HepG2 (cell line): ENCODE data around the gene SOX14. TPM values are rescaled to one million over a fixed set of nuclear protein-coding genes. Genes with fewer than 3 reads are reported as not detected.

Experiments
- ATAC-seq: fragments of 200-7000 bp; cut with Tn5 transposase; 3 replicates; pipeline ENCODE4 v1.9.1; 2020; ENCODE audit warnings: mild to moderate bottlenecking, moderate library complexity
- BruUV-seq: library from RNA; stranded (reverse); fragments of 400-500 nt; replicated peaks from 2 replicates; lab custom pipeline; 2021; lab: Mats Ljungman, UMichigan
- CTCF ChIA-PET: fragments of 300-600 bp; formaldehyde crosslinking; extraction: SDS; loops from one replicate; lab custom pipeline; 2021; ENCODE audit warnings: low total read pairs, inconsistent platforms, low intra/inter-chr PET ratio; lab: Yijun Ruan, JAX
- POLR2A ChIA-PET: fragments of 350-600 bp; sonication (Branson Sonifier 250); formaldehyde crosslinking; loops from one replicate; lab custom pipeline; 2020; ENCODE audit warnings: antibody characterized with exemption, inconsistent platforms; lab: Yijun Ruan, JAX
- DNase-seq: peaks from one replicate; pipeline ENCODE4 v3.0.0-alpha.2; 2015; ENCODE audit warnings: low spot score
- FAIRE-seq: peaks from 3 replicates; lab custom pipeline; 2011; peaks lifted over from hg19 to GRCh38; lab: Jason Lieb, UNC
- H2AFZ ChIP-seq: one replicate; pipeline ENCODE4 v1.6.1; 2011; ENCODE audit warnings: low read length, inconsistent platforms
- H3K27ac ChIP-seq: fragments of 300-600 bp; 3 replicates; pipeline ENCODE4 v1.8.0; 2011; ENCODE audit warnings: mixed run types, mild to moderate bottlenecking, mixed read lengths, low read length, inconsistent platforms; ENCODE audit not compliant: insufficient read depth; ENCODE audit errors: extremely low read length
- H3K27me3 ChIP-seq, 2 experiments: fragments of 200-600 bp in 1 of 2; 2 replicates in 1 of 2; 3 replicates in 1 of 2; pipeline versions ENCODE4 v1.6.0 to v1.8.0; 2011; ENCODE audit warnings: low read length in 2 of 2, mild to moderate bottlenecking in 2 of 2, moderate library complexity in 2 of 2, inconsistent platforms in 1 of 2; ENCODE audit not compliant: insufficient read depth in 2 of 2, control insufficient read depth in 1 of 2
- H3K36me3 ChIP-seq, 2 experiments: fragments of 200-600 bp in 1 of 2; replicated peaks in 1 of 2; 2 replicates in 1 of 2; 3 replicates in 1 of 2; pipeline versions ENCODE4 v1.5.1 to v1.8.0; 2011; ENCODE audit warnings: low read length in 2 of 2, inconsistent platforms in 1 of 2; ENCODE audit not compliant: insufficient read depth in 2 of 2, control insufficient read depth in 1 of 2
- H3K4me1 ChIP-seq: 2 replicates; pipeline ENCODE4 v1.5.1; 2012; ENCODE audit warnings: low read length, inconsistent platforms; ENCODE audit not compliant: insufficient read depth
- H3K4me2 ChIP-seq: 2 replicates; pipeline ENCODE4 v1.6.0; 2011; ENCODE audit warnings: low read depth, low read length, inconsistent platforms
- H3K4me3 ChIP-seq, 3 experiments: fragments of 200-600 bp in 1 of 3; sonication (generic), shearing (Covaris generic) in 1 of 3; replicated peaks in 1 of 3; 2 replicates each; pipeline ENCODE4 v1.5.1; 2011 to 2016; ENCODE audit warnings: low read length in 3 of 3, inconsistent platforms in 2 of 3, low read depth in 2 of 3, mild to moderate bottlenecking in 2 of 3, control low read depth in 1 of 3, mixed read lengths in 1 of 3; ENCODE audit not compliant: insufficient read depth in 1 of 3
- H3K79me2 ChIP-seq: one replicate; pipeline ENCODE4 v1.6.1; 2011; ENCODE audit warnings: low read length, inconsistent platforms; ENCODE audit not compliant: insufficient read depth
- H3K9ac ChIP-seq: 2 replicates; pipeline ENCODE4 v1.6.0; 2011; ENCODE audit warnings: mild to moderate bottlenecking, low read depth, low read length, inconsistent platforms; ENCODE audit not compliant: insufficient read depth
- H3K9me3 ChIP-seq: 2 replicates; pipeline ENCODE4 v1.5.1; 2012; ENCODE audit warnings: mild to moderate bottlenecking, low read length
- H4K20me1 ChIP-seq: 2 replicates; pipeline ENCODE4 v1.6.0; 2011; ENCODE audit warnings: inconsistent platforms, mild to moderate bottlenecking, low read length, moderate library complexity; ENCODE audit not compliant: insufficient read depth
- CREB1 ChIP-seq, 2 experiments: fragments of 450-650 bp in 1 of 2; IDR thresholded peaks; 2 replicates each; pipeline ENCODE4 v1.6.1; 2016 to 2017; ENCODE audit warnings: control low read depth in 1 of 2, mild to moderate bottlenecking in 1 of 2, missing compliant biosample characterization in 1 of 2, missing genetic modification characterization in 1 of 2
- HBP1 ChIP-seq: IDR thresholded peaks from 2 replicates; pipeline ENCODE4 v1.6.1; 2016; ENCODE audit warnings: low read depth, control low read depth
- KDM6A ChIP-seq: IDR thresholded peaks from 2 replicates; pipeline ENCODE4 v1.6.1; 2016; ENCODE audit warnings: low read depth
- MTA3 ChIP-seq: sonication (generic); formaldehyde crosslinking; IDR thresholded peaks from 2 replicates; pipeline ENCODE4 v1.4.0; 2020; ENCODE audit warnings: missing genetic modification reagents
- REL ChIP-seq: sonication (generic); formaldehyde crosslinking; conservative IDR thresholded peaks from 2 replicates; pipeline ENCODE4 v1.8.0; 2022; ENCODE audit warnings: mild to moderate bottlenecking, missing genetic modification reagents, moderate library complexity
- SMAD3 ChIP-seq: sonication (generic); formaldehyde crosslinking; IDR thresholded peaks from 2 replicates; pipeline ENCODE4 v1.4.0; 2020; ENCODE audit warnings: missing genetic modification reagents
- ZBTB1 ChIP-seq: sonication (generic); formaldehyde crosslinking; IDR thresholded peaks from 2 replicates; pipeline ENCODE4 v1.4.0; 2020; ENCODE audit warnings: missing genetic modification reagents, borderline replicate concordance
- ZFP1 ChIP-seq: IDR thresholded peaks from 2 replicates; pipeline ENCODE4 v1.6.1; 2016
- ZNF432 ChIP-seq: sonication (generic); formaldehyde crosslinking; IDR thresholded peaks from 2 replicates; pipeline ENCODE4 v1.5.0; 2020; ENCODE audit warnings: missing genetic modification reagents, mild to moderate bottlenecking, borderline replicate concordance
- WGBS: methylation state at CpG from one replicate; pipeline ENCODE4 v1.1.6; 2017; ENCODE audit warnings: low lambda C conversion rate; 5-methylcytosine and 5-hydroxymethylcytosine counted together
- in situ Hi-C: cut with HindIII; loops from 2 replicates; pipeline ENCODE4 v1.10.0; 2017; ENCODE audit warnings: low pct_unique_long_range_greater_than_20kb; ENCODE audit not compliant: extremely low pct_ligation_motif_present
- intact Hi-C: fragments of 100-400 bp; cut with micrococcal nuclease; formaldehyde crosslinking; loops from one replicate; pipeline ENCODE4 v1.10.0; 2022; ENCODE audit not compliant: unreplicated experiment
- polyA plus RNA-seq, 8 experiments: library from polyadenylated mRNA; depleted of rRNA in 3 of 8; stranded (reverse) in 7 of 8; unstranded in 1 of 8; fragments of >200 nt; fragmentation: Illumina TruSeq in 4 of 8; extraction: Trizol in 4 of 8; gene quantifications; 2 replicates each; pipeline versions ENCODE4 v1.2.1 to v1.2.3, GENCODE V29; 2011 to 2016; ENCODE audit warnings: low read depth in 4 of 8, missing spikeins in 1 of 8, mixed read lengths in 1 of 8; ENCODE audit not compliant: insufficient read depth in 1 of 8
- total RNA-seq, 5 experiments: library from RNA; depleted of rRNA; stranded (reverse); fragments of >200 nt; fragmentation: Illumina TruSeq; extraction: Trizol; gene quantifications; 2 replicates each; pipeline ENCODE4 v1.2.3, GENCODE V29; 2016; ENCODE audit warnings: low read depth in 1 of 5

The SOX14 gene
- total and polyA plus RNA-seq, 2 of the 13 experiments (the other 11 are each of a cell fraction or from before 2014, with no cell fraction given): not detected

GRCh38 chr3:137724240-137724639, 39.9 kb upstream of the SOX14 start:
- Histone ChIP-seq H3K4me2 (no peak overlapping the region), H3K4me3 (no peak overlapping the region), H3K36me3 (no peaks in the 10 kb centered on the region), H3K4me1 (no peaks in the 10 kb centered on the region), H3K79me2 (no peaks in the 10 kb centered on the region), H3K9me3 (no peaks in the 10 kb centered on the region), H3K9ac (no peak overlapping the region)
- POLR2A ChIA-PET: no interaction called here
- CTCF ChIA-PET: no interaction called here
- no TSS peak for BruUV-seq
- DNase-seq (no peak), FAIRE-seq (no peak)
- in situ Hi-C loops: no loop called here
- intact Hi-C loops: no loop called here
- TF ChIP-seq MTA3 (CRISPR knock-in tag): no peak
- TF ChIP-seq CREB1 (IDR thresholded peaks at IDR 0.05): peak; percentile 78
- no peak for TF ChIP-seq CREB1 (CRISPR knock-in tag; IDR thresholded peaks at IDR 0.05)
- TF ChIP-seq, all 625 proteins: peak for 1
- H3K27me3 ChIP-seq: no peaks in the 10 kb centered on the region
- no peak for ATAC-seq
- no peak overlapping the region for H2AFZ ChIP-seq
- no peak overlapping the region for H3K27ac ChIP-seq
- no peaks in the 10 kb centered on the region for H4K20me1 ChIP-seq

GRCh38 chr3:137737208-137737607, 26.9 kb upstream of the SOX14 start:
- Histone ChIP-seq H3K79me2 (no peaks in the 10 kb centered on the region), H3K9me3 (peaks cover 43% of the 10 kb centered on the region), H3K4me2 (no peak overlapping the region), H3K9ac (no peak overlapping the region), H3K4me1 (no peaks in the 10 kb centered on the region), H2AFZ (no peak overlapping the region), H3K4me3 (no peak overlapping the region), H3K27me3 (no peaks in the 10 kb centered on the region), H3K27ac (no peak overlapping the region), H4K20me1 (no peaks in the 10 kb centered on the region), H3K36me3 (no peaks in the 10 kb centered on the region)
- FAIRE-seq (no peak), ATAC-seq (no peak), DNase-seq (no peak)
- intact Hi-C loops (no loop called here), in situ Hi-C loops (no loop called here)
- BruUV-seq: no TSS peak
- ChIA-PET CTCF (no interaction called here), POLR2A (no interaction called here)
- no peak for TF ChIP-seq ZNF432 (CRISPR knock-in tag)
- peak; percentile 93; the same call in 1 of the 2 replicates for TF ChIP-seq ZFP1 (CRISPR knock-in tag)
- no peak for TF ChIP-seq REL (CRISPR knock-in tag)
- TF ChIP-seq ZBTB1 (CRISPR knock-in tag): no peak
- no peak for TF ChIP-seq SMAD3 (CRISPR knock-in tag)
- TF ChIP-seq KDM6A (CRISPR knock-in tag): no peak
- no peak for TF ChIP-seq HBP1 (CRISPR knock-in tag)
- 9% methylated on average over 2 of the region's 2 CpGs for WGBS
